HL-60 (cell line): Measurements from ENCODE around the gene GALNT17.

ENCODE experiments used
- CTCF ChIP-seq: IDR thresholded peaks from one replicate; pipeline ENCODE4 v1.5.1; 2011; ENCODE audit warnings: low read length, control low read depth, inconsistent platforms; ENCODE audit not compliant: insufficient read depth
- POLR2AphosphoS5 ChIP-seq: IDR thresholded peaks from 2 replicates; pipeline ENCODE4 v1.6.1; 2012; ENCODE audit warnings: low read depth
- REST ChIP-seq: IDR thresholded peaks from 2 replicates; pipeline ENCODE4 v1.6.1; 2012; ENCODE audit warnings: low read depth; ENCODE audit not compliant: insufficient replicate concordance
- SPI1 ChIP-seq: IDR thresholded peaks from 2 replicates; pipeline ENCODE4 v1.6.1; 2012; ENCODE audit warnings: low read depth, mild to moderate bottlenecking, borderline replicate concordance

GRCh38 chr7:71739520-71740173, 607.7 kb downstream of the GALNT17 start:
- no peak for TF ChIP-seq CTCF
- TF ChIP-seq POLR2AphosphoS5, result no peak
- no peak for TF ChIP-seq SPI1
- no peak for TF ChIP-seq REST
